Stimulated activated CD4-positive, alpha-beta T cell treated with anti-CD3 and anti-CD28 coated beads, Interleukin-12 subunit alpha, Interleukin-12 subunit beta, amount 100 ng/mL, for 4 hours (primary cell): Measurements from ENCODE around the gene AFAP1.
"Not testable (repeated sequence)": the region's sequence is repeated elsewhere in the genome, so short reads cannot be mapped to it uniquely, and the experiment has no call there.

Experiments
- DNase-seq: peaks from one replicate; pipeline ENCODE4 v3.0.0-alpha.2; 2020

The AFAP1 gene

DNA sequence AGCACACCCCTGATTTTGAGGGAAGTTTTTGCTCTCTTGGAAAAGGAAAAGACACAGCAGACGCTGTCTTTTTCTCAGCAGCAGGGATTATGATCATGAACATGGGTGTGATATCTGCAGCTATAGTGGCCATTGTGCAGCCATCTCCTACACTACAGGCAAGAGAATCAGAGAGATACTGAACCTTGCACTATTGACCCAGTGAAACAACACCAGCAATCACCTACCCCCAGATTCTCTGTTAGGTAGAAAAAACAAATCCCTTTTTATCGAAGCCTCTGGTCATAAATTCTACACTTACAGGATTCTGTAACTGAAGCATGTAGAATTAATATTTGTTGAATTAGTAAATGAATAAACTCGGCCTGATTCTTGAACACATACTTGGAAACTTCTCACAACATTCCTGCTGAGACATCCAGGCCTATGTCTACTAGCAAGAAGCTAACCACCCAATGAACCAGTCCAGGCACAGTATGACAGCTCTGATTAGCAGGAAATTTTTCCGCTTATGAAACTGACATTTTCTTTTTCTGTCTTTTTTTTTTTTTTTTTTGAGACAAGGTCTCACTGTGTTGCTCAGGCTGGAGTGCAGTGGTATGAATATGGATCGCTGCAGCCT lies 5.0 kb upstream of the AFAP1 start:
- DNase-seq, result no peak

DNA sequence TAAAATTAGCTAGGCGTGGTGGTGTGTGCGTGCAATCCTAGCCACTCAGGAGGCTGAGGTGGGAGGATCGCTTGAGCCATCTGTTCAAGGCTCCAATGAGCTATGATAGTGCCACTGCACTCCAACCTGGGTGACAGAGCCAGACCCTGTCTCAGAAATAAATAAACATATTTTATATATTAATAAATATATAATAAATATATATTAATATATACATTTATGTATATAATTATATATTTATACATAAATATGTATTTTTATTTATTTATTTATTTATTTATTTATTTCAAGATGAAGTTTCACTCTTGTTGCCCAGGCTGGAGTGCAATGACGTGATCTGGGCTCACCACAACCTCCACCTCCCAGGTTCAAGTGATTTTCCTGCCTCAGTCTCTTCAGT lies 4.0 kb upstream of the AFAP1 start:
- not testable (repeated sequence) for DNase-seq

- DNase-seq, result no peak
Measured at GRCh38 chr4:7943211-7943610, 3.5 kb upstream of the AFAP1 start.

DNA sequence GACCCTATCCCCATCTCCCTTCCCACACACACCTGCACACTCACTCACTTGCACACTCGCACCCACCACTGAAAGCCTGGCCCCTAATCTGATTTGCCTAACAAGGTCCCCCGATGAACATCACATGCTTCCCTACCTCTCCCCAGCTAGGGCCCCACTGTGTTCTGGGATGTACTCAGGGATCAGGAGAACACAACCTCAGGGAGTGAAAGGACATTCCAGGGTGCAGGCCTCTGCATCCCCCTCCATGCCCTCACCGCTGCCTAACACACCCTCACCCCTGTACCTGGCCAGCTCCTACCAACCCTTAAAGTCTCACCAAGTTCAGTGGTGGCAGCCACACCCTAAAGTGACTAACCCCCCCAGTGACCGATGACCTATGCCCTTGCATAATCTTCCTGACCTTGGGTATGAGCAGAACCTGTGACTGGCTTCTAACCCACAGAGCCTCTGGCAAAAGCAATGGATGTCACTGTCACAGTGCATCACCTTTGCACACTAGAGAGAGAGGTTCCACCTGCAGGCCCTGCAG lies 2.4 kb upstream of the AFAP1 start:
- DNase-seq, result no peak

GRCh38 chr4:7941111-7941964 lies 1.7 kb upstream of the AFAP1 start:
- no peak for DNase-seq

GRCh38 chr4:7938609-7939376 lies 868 bp downstream of the AFAP1 start:
- no peak for DNase-seq

DNA sequence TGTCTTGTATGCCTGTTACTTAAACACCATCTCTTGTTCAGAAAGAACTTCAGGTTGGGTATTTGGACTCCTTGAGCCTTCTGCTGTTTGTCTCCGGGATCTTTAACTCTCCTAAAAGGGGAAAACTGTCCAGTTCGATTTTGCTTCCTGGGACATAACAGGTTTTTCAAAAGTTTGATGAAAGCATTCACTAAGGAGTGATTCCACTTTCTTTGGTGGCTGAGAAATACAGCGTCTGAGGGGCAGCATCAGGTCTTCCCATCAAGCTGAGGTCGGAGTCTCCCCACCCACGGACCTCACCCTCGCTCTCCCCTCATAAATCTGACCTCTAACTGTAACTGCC lies 1.4 kb downstream of the AFAP1 start:
- no peak for DNase-seq

- DNase-seq, result no peak
Measured at GRCh38 chr4:7937006-7937405, 2.7 kb downstream of the AFAP1 start.

- no peak for DNase-seq
Measured at GRCh38 chr4:7933651-7934510, 5.8 kb downstream of the AFAP1 start.

DNA sequence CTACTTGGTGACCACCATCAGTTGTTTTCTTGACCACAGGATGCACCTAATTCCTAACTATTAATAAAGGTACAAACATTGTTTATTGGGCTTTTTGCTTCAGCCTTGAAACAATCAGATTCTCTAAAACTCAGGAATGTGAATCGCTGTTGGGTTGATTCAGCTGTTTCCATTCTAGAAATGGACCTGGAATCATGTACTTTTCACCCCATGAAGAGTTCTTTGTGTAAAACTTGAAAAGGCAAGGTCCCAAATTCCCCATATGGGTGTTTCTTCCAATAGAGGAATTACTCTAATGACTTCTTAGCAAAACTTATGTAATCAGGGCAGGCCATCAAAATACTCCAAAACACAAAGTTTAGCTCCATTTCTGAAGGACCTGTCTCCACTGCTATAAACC lies 7.4 kb downstream of the AFAP1 start:
- no peak for DNase-seq

GRCh38 chr4:7929118-7929951 lies 10.3 kb downstream of the AFAP1 start:
- no peak for DNase-seq

GRCh38 chr4:7928711-7929110 lies 10.9 kb downstream of the AFAP1 start:
- DNase-seq, result no peak

DNA sequence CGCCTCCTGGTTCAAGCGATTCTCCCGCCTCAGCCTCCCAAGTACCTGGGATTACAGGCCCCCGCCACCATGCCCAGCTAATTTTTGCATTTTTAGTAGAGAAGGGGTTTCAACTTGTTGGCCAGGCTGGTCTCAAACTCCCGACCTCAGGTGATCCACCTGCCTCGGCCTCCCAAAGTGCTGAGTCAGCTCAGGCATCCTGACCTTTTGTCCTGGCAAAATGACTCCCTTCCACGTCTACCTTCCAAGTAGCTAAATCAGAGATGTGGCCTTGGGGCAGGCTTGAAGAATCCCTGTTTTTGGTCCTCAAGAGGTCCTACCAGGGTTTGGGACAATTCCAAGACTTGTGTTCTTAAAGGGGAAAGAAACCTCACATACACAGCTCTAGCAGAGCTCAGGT lies 12.8 kb downstream of the AFAP1 start:
- no peak for DNase-seq

DNA sequence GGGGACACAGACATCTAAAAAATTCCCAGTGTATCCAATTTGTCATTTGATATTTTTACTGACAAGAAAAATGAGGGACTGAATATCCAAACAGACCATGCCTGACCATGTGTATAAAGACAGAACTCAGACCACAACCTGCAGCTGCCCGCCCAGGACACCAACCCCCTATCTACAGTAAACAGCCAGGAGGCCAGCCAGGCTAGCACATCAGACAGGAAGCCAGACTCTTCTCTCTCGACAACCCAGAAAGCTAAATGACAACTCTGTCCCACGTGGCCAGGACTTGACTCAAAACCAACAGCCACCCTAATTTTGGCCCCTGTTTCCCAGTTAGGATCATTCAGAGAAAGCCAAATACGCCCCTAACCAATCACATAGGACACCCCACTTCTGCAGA lies 15.1 kb downstream of the AFAP1 start:
- no peak for DNase-seq

- DNase-seq, result no peak
Measured at GRCh38 chr4:7924163-7924562, 15.5 kb downstream of the AFAP1 start.

DNA sequence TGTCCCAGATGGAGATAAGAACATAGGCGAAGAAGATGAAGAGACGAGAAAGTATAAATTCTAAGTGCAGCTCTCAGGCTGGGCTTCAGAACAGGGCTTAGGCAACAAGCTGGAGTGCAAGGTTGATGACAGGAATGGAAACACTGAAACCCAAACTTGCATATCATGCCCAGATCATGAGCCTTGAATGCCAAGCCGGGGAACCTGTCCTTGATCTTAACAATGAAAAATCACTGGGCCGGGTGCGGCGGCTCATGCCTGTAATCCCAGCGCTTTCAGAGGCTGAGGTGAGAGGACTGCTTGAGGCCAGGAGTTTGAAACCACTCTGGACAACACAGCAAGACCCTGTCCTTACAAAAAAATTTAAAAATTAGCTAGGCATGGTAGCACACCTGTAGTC lies 17.2 kb downstream of the AFAP1 start:
- no peak for DNase-seq

- no peak for DNase-seq
Measured at GRCh38 chr4:7918981-7919380, 20.7 kb downstream of the AFAP1 start.

DNA sequence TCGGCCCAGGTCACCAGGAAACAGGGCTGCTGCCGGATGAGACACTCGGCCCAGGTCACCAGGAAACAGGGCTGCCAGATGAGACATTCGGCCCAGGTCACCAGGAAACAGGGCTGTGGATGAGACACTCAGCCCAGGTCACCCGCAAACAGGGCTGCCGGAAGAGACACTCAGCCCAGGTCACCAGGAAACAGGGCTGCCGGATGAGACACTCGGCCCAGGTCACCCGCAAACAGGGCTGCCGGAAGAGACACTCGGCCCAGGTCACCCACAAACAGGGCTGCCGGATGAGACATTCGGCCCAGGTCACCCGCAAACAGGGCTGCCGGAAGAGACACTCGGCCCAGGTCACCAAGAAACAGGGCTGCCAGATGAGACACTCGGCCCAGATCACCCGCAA lies 21.5 kb downstream of the AFAP1 start:
- not testable (repeated sequence) for DNase-seq

GRCh38 chr4:7917669-7918068 lies 22.0 kb downstream of the AFAP1 start:
- DNase-seq, result no peak

DNA sequence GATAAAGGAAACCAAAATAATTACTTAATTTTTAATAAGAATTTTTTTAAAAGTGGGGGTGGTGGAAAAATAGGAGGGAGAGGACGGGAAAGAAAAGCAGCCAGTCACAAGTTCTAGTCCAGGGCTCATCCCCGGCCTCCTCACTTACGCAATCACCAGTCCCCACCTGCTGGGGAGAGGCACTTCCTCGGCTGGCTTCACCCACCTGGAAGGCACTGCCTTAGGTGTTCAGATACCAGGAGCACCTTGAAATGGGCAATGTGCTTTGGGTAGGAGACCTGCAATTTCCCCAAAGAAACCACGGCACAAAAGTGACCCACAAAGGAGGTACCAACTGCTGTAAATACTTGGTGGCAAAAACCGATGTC lies 23.8 kb downstream of the AFAP1 start:
- no peak for DNase-seq

GRCh38 chr4:7912826-7913225 lies 26.8 kb downstream of the AFAP1 start:
- DNase-seq, result no peak
